Subcutaneous abdominal adipose tissue (tissue), 5 donors: Measurements from ENCODE around the gene KLHL40.
"Not testable (repeated sequence)": the region's sequence is repeated elsewhere in the genome, so short reads cannot be mapped to it uniquely, and the experiment has no call there.

Experiments
- H3K27ac ChIP-seq: one replicate; pipeline ENCODE4 v1.7.0; 2013; ENCODE audit warnings: low read depth, mild to moderate bottlenecking, inconsistent platforms, low read length, moderate library complexity
- H3K27me3 ChIP-seq, 5 donors: one replicate each; pipeline ENCODE4 v1.7.0; 2013; ENCODE audit warnings: low read length in 5 of 5, inconsistent platforms in 1 of 5; ENCODE audit not compliant: control insufficient read depth in 5 of 5, insufficient read depth in 4 of 5
- H3K36me3 ChIP-seq, 5 donors: one replicate each; pipeline ENCODE4 v1.7.0; 2013; ENCODE audit warnings: low read length in 5 of 5; ENCODE audit not compliant: control insufficient read depth in 5 of 5, insufficient read depth in 5 of 5
- H3K4me1 ChIP-seq, 5 donors: one replicate each; pipeline ENCODE4 v1.7.0; 2013; ENCODE audit warnings: low read length in 5 of 5, mild to moderate bottlenecking in 3 of 5, moderate library complexity in 1 of 5; ENCODE audit not compliant: control insufficient read depth in 5 of 5, insufficient read depth in 5 of 5
- H3K4me3 ChIP-seq, 5 donors: one replicate each; pipeline ENCODE4 v1.7.0; 2013; ENCODE audit warnings: low read length in 5 of 5, low read depth in 1 of 5
- H3K9ac ChIP-seq, 5 donors: one replicate each; pipeline ENCODE4 v1.7.0; 2013; ENCODE audit warnings: low read length in 5 of 5, mild to moderate bottlenecking in 4 of 5, moderate library complexity in 3 of 5
- H3K9me3 ChIP-seq, 5 donors: one replicate each; pipeline ENCODE4 v1.7.0; 2013; ENCODE audit warnings: low read length in 5 of 5; ENCODE audit not compliant: control insufficient read depth in 5 of 5
- donor health status: healthy.
- donor health status: healthy.
- donor health status: healthy.
- donor health status: healthy.
- donor health status: healthy.

The KLHL40 gene

GRCh38 chr3:42718338-42718737 is 33.0 kb downstream of the KLHL40 start:
- no peaks in the 10 kb centered on the region for H3K9me3 ChIP-seq
- no peaks in the 10 kb centered on the region for H3K36me3 ChIP-seq
- H3K4me3 ChIP-seq: no peak overlapping the region
- H3K27me3 ChIP-seq: no peaks in the 10 kb centered on the region
- H3K9ac ChIP-seq: no peak overlapping the region
- no peak overlapping the region for H3K27ac ChIP-seq
- H3K4me1 ChIP-seq: peaks cover 0 to 10% (median 0%) of the 10 kb centered on the region in 5 donors

DNA sequence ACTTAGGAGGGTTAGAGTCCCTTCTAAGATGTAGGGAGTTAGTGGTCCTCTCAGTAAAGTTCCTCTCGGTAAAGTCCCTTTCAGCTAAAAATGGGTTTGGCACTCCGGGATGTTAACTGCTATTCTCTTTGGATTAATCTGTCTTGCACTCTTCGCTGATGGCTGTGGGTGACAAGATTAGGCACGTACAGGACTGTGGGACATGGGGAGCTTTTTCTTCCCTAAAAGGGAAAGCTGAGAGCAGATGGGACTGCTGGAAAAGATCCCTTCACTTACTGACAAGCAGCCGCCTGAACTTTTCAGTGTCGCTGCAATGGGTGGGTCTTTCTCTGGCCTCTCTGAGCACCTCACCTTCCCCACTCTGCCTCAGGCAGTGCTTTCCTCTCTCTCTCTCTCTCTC is 33.7 kb downstream of the KLHL40 start:
- Histone ChIP-seq H3K27me3 (no peaks in the 10 kb centered on the region), H3K36me3 (no peaks in the 10 kb centered on the region), H3K27ac (no peak overlapping the region), H3K9me3 (no peaks in the 10 kb centered on the region), H3K4me3 (no peak overlapping the region), H3K9ac (no peak overlapping the region), H3K4me1 (peaks cover 0 to 10% (median 0%) of the 10 kb centered on the region in 5 donors)

DNA sequence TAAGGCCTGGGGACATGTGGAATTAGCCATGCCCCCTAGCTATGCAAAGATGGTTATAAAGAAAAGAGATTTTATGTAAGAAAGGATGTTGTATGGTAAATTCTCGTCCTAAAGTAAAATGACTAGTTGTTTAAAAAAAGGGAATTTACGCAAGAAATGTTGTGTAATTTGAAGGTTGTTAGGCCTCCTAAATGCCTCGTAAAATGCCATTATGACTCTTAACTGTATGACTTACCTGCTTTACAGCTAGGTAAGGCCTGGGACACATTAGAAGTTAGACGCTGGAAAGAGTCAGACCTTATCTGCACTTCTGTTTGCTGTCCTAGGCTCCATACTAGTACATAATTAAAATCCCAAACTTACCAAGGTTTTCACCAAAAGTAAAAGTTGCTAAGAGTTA is 34.8 kb downstream of the KLHL40 start:
- H3K4me1 ChIP-seq: peaks cover 0 to 10% (median 0%) of the 10 kb centered on the region in 5 donors
- H3K9me3 ChIP-seq: no peaks in the 10 kb centered on the region
- H3K9ac ChIP-seq: no peak overlapping the region
- H3K4me3 ChIP-seq: no peak overlapping the region
- H3K36me3 ChIP-seq: no peaks in the 10 kb centered on the region
- H3K27ac ChIP-seq: no peak overlapping the region
- no peaks in the 10 kb centered on the region for H3K27me3 ChIP-seq

DNA sequence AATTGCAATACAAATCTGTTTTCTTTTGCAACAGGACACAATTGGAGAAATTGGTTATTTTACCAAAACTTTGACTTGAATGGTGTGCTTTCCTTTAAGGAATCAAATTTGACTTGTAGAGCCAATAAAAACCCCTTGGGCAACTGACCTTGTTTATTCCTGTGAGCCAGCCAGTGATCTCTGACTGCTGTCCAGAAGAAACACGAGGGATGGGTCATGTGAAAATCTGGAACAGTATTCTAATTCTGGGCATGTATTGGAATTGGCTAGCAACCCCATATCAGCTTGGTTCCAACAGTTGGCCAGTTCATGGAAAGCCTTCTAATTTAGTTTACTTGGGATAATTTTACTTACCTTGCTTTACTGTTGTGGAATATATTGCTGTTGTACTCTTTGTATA is 36.4 kb downstream of the KLHL40 start:
- Histone ChIP-seq H3K9me3 (no peaks in the 10 kb centered on the region), H3K36me3 (no peaks in the 10 kb centered on the region), H3K27ac (no peak overlapping the region), H3K9ac (no peak overlapping the region), H3K4me1 (peaks cover 0 to 10% (median 0%) of the 10 kb centered on the region in 5 donors), H3K27me3 (no peaks in the 10 kb centered on the region), H3K4me3 (no peak overlapping the region)

DNA sequence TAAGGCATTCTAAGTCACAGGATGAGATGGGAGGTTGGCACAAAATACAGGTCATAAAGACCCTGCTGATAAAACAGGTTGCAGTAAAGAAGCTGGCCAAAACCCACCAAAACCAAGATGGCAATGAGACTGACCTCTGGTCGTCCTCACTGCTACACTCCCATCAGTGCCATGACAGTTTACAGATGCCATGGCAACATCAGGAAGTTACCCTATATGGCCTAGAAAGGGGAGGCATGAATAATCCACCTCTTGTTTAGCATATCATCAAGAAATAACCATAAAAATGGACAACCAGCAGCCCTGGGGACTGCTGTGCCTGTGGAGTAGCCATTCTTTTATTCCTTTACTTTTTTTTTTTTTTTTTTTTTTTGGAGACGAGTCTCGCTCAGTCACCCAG is 37.1 kb downstream of the KLHL40 start:
- H3K36me3 ChIP-seq, H3K4me1 ChIP-seq, H3K27ac ChIP-seq, H3K27me3 ChIP-seq, H3K9me3 ChIP-seq, H3K4me3 ChIP-seq, H3K9ac ChIP-seq: not testable (repeated sequence)

- Histone ChIP-seq H3K4me1 (peaks cover 0 to 11% (median 3%) of the 10 kb centered on the region in 5 donors), H3K27me3 (no peaks in the 10 kb centered on the region), H3K9ac (no peak overlapping the region), H3K4me3 (no peak overlapping the region), H3K9me3 (no peaks in the 10 kb centered on the region), H3K27ac (no peak overlapping the region), H3K36me3 (no peaks in the 10 kb centered on the region)
Measured at GRCh38 chr3:42723219-42723618, 37.9 kb downstream of the KLHL40 start.

GRCh38 chr3:42725454-42725853 is 40.1 kb downstream of the KLHL40 start:
- peaks cover 0 to 19% (median 3%) of the 10 kb centered on the region in 5 donors for H3K4me1 ChIP-seq
- no peaks in the 10 kb centered on the region for H3K27me3 ChIP-seq
- no peak overlapping the region for H3K27ac ChIP-seq
- no peaks in the 10 kb centered on the region for H3K9me3 ChIP-seq
- no peak overlapping the region for H3K4me3 ChIP-seq
- H3K36me3 ChIP-seq: no peaks in the 10 kb centered on the region
- no peak overlapping the region for H3K9ac ChIP-seq

DNA sequence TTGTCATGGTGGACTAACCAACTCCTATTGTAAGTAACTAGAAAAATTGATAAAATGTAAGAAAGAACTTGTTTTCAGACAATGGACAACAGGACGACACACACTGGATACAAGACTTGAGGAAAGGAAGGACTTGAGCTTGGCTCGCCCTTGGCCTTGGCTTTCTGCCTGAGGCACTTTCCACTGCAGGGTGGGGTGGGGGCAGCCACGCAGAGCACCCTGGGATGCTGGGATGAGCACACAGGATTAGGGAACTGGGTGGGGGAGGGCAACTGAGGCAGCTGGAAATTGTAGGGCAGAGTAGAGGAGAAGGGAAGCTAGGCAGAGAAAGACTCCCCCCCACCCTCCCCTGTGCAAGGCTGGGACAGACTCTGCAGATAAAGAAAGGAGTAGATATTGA is 42.7 kb downstream of the KLHL40 start:
- H3K4me1 ChIP-seq: peaks cover 0 to 12% (median 3%) of the 10 kb centered on the region in 5 donors
- no peak overlapping the region for H3K27ac ChIP-seq
- no peaks in the 10 kb centered on the region for H3K36me3 ChIP-seq
- peaks cover 0 to 3% (median 0%) of the 10 kb centered on the region in 5 donors for H3K27me3 ChIP-seq
- H3K9me3 ChIP-seq: no peaks in the 10 kb centered on the region
- H3K4me3 ChIP-seq: no peak overlapping the region
- no peak overlapping the region for H3K9ac ChIP-seq

GRCh38 chr3:42728668-42729364 is 43.5 kb downstream of the KLHL40 start:
- peaks cover 0 to 3% (median 0%) of the 10 kb centered on the region in 5 donors for H3K27me3 ChIP-seq
- H3K27ac ChIP-seq: no peak overlapping the region

GRCh38 chr3:42729404-42730145 is 44.2 kb downstream of the KLHL40 start:
- H3K9me3 ChIP-seq: no peaks in the 10 kb centered on the region
- H3K9ac ChIP-seq: no peak overlapping the region
- no peaks in the 10 kb centered on the region for H3K36me3 ChIP-seq
- H3K4me1 ChIP-seq: peaks cover 0 to 12% (median 3%) of the 10 kb centered on the region in 5 donors
- peaks cover 0 to 3% (median 0%) of the 10 kb centered on the region in 5 donors for H3K27me3 ChIP-seq
- H3K27ac ChIP-seq: no peak overlapping the region
- H3K4me3 ChIP-seq: no peak overlapping the region

More at GRCh38 chr3:42728668-42729364, 43.5 kb downstream of the KLHL40 start:
- Histone ChIP-seq H3K4me1 (peaks cover 0 to 12% (median 3%) of the 10 kb centered on the region in 5 donors), H3K9me3 (no peaks in the 10 kb centered on the region), H3K36me3 (no peaks in the 10 kb centered on the region), H3K4me3 (no peak overlapping the region), H3K9ac (no peak overlapping the region)
